ENCODE results near the gene PODXL. TPM values are rescaled to one million over a fixed set of nuclear protein-coding genes. Genes with fewer than 3 reads are reported as not detected.

PODXL gene
- total RNA-seq, 4 donors from 2014 or later = 7.5 to 40.4 (median 15.2) TPM

GRCh38 chr7:131493081-131493480 lies 63.3 kb downstream of the PODXL start:
- H3K4me3 ChIP-seq = no peak overlapping the region
- no peak overlapping the region for H3K27ac ChIP-seq
- no peak for TF ChIP-seq POLR2A (IDR thresholded peaks at IDR 0.05)
- TF ChIP-seq CTCF (IDR thresholded peaks at IDR 0.05) = no peak
- H3K4me1 ChIP-seq = no peaks in the 10 kb centered on the region
- peaks cover 0 to 20% (median 4%) of the 10 kb centered on the region in 3 donors for H3K36me3 ChIP-seq
- DNase-seq = no peak
- no peaks in the 10 kb centered on the region for H3K9me3 ChIP-seq
- H3K27me3 ChIP-seq = no peaks in the 10 kb centered on the region

GRCh38 chr7:131489881-131490280 lies 66.5 kb downstream of the PODXL start:
- no peak overlapping the region for H3K4me3 ChIP-seq
- H3K9me3 ChIP-seq = no peaks in the 10 kb centered on the region
- H3K27me3 ChIP-seq = no peaks in the 10 kb centered on the region
- H3K27ac ChIP-seq = no peak overlapping the region
- TF ChIP-seq CTCF (IDR thresholded peaks at IDR 0.05) (no peak), POLR2A (IDR thresholded peaks at IDR 0.05) (no peak)
- H3K4me1 ChIP-seq = no peaks in the 10 kb centered on the region
- H3K36me3 ChIP-seq = peaks cover 0 to 9% (median 0%) of the 10 kb centered on the region in 3 donors
- no peak for DNase-seq

- Histone ChIP-seq H3K4me1 (no peaks in the 10 kb centered on the region), H3K27ac (no peak overlapping the region), H3K27me3 (no peaks in the 10 kb centered on the region), H3K4me3 (no peak overlapping the region), H3K9me3 (no peaks in the 10 kb centered on the region), H3K36me3 (peaks cover 0 to 9% (median 0%) of the 10 kb centered on the region in 3 donors)
- TF ChIP-seq CTCF (IDR thresholded peaks at IDR 0.05) = no peak
- TF ChIP-seq POLR2A (IDR thresholded peaks at IDR 0.05) = no peak
- no peak for DNase-seq
These were observed 67.2 kb downstream of the PODXL start for GRCh38 chr7:131489196-131489595.

- DNase-seq = no peak
- Histone ChIP-seq H3K4me1 (no peaks in the 10 kb centered on the region), H3K27me3 (no peaks in the 10 kb centered on the region), H3K4me3 (no peak overlapping the region), H3K27ac (no peak overlapping the region), H3K9me3 (no peaks in the 10 kb centered on the region), H3K36me3 (peaks cover 0 to 9% (median 0%) of the 10 kb centered on the region in 3 donors)
- no peak for TF ChIP-seq POLR2A (IDR thresholded peaks at IDR 0.05)
- no peak for TF ChIP-seq CTCF (IDR thresholded peaks at IDR 0.05)
These were observed 68.1 kb downstream of the PODXL start for GRCh38 chr7:131488361-131488760.

GRCh38 chr7:131487217-131487616 lies 69.2 kb downstream of the PODXL start:
- Histone ChIP-seq H3K4me1 (no peaks in the 10 kb centered on the region), H3K4me3 (no peak overlapping the region), H3K36me3 (peaks cover 0 to 15% (median 0%) of the 10 kb centered on the region in 3 donors), H3K9me3 (no peaks in the 10 kb centered on the region), H3K27ac (no peak overlapping the region), H3K27me3 (no peaks in the 10 kb centered on the region)
- TF ChIP-seq CTCF (IDR thresholded peaks at IDR 0.05) = no peak
- TF ChIP-seq POLR2A (IDR thresholded peaks at IDR 0.05) = no peak
- DNase-seq = no peak

- H3K4me3 ChIP-seq = no peak overlapping the region
- H3K4me1 ChIP-seq = no peaks in the 10 kb centered on the region
- H3K36me3 ChIP-seq = peaks cover 0 to 16% (median 0%) of the 10 kb centered on the region in 3 donors
- no peaks in the 10 kb centered on the region for H3K9me3 ChIP-seq
- no peak for TF ChIP-seq POLR2A (IDR thresholded peaks at IDR 0.05)
- TF ChIP-seq CTCF (IDR thresholded peaks at IDR 0.05) = no peak
- no peaks in the 10 kb centered on the region for H3K27me3 ChIP-seq
- DNase-seq = no peak
- H3K27ac ChIP-seq = no peak overlapping the region
These were observed 70.1 kb downstream of the PODXL start for GRCh38 chr7:131486346-131486745.
